ENCODE data around the gene RTN4R. TPM values are rescaled to one million over a fixed set of nuclear protein-coding genes. Genes with fewer than 3 reads are reported as not detected.

The RTN4R gene
- total and polyA plus RNA-seq, 2 of the 8 experiments (the other 6 are each of a cell fraction or from before 2014, with no cell fraction given) = 21.8 to 41.3 TPM

- TF ChIP-seq SRF (IDR thresholded peaks at IDR 0.05; ENCODE audit: low read depth, low read length) = no peak
- TF ChIP-seq ATF3 (IDR thresholded peaks at IDR 0.05; ENCODE audit: insufficient read depth, low read depth, low read length) = no peak
- TF ChIP-seq CHD1 (IDR thresholded peaks at IDR 0.05; ENCODE audit: low read depth, low read length) = no peak
- no peak for TF ChIP-seq NANOG (IDR thresholded peaks at IDR 0.05; ENCODE audit: insufficient read depth, low read depth, low read length, poor library complexity, severe bottlenecking)
Observed at GRCh38 chr22:20224256-20224626, 43.9 kb downstream of the RTN4R start (continued).

Measured in H1 (cell line).